ENCODE measurements around the gene SLC15A3. TPM values are rescaled to one million over a fixed set of nuclear protein-coding genes. Genes with fewer than 3 reads are reported as not detected.

SLC15A3 gene
- total RNA-seq, 1 donor from 2014 or later = 23.1 TPM

GRCh38 chr11:60938500-60938899 lies 13.5 kb downstream of the SLC15A3 start:
- Histone ChIP-seq H3K9me3 (no peaks in the 10 kb centered on the region), H3K4me1 (peaks cover 16% of the 10 kb centered on the region), H3K27me3 (no peaks in the 10 kb centered on the region), H3K4me3 (no peak overlapping the region), H3K27ac (no peak overlapping the region), H3K36me3 (peaks cover 0 to 25% of the 10 kb centered on the region in 2 donors)
- DNase-seq (ENCODE audit: extremely low spot score in 2 of 2) = no peak
- TF ChIP-seq POLR2A (IDR thresholded peaks at IDR 0.05) = no peak
- TF ChIP-seq CTCF (IDR thresholded peaks at IDR 0.05) = no peak
- TF ChIP-seq POLR2AphosphoS5 (IDR thresholded peaks at IDR 0.05; ENCODE audit: insufficient read depth in 1 of 2, low read depth in 1 of 2) = no peak
- intact Hi-C loops (cut with DNase I) = no loop called here

GRCh38 chr11:60937811-60938210 lies 14.2 kb downstream of the SLC15A3 start:
- Histone ChIP-seq H3K36me3 (peaks cover 0 to 25% of the 10 kb centered on the region in 2 donors), H3K27me3 (no peaks in the 10 kb centered on the region), H3K9me3 (no peaks in the 10 kb centered on the region), H3K27ac (no peak overlapping the region), H3K4me1 (peaks cover 14% of the 10 kb centered on the region), H3K4me3 (no peak overlapping the region)
- intact Hi-C loops (cut with DNase I) = no loop called here
- TF ChIP-seq POLR2A (IDR thresholded peaks at IDR 0.05) (no peak), POLR2AphosphoS5 (IDR thresholded peaks at IDR 0.05; ENCODE audit: insufficient read depth in 1 of 2, low read depth in 1 of 2) (no peak)
- DNase-seq (ENCODE audit: extremely low spot score in 2 of 2) = no peak

GRCh38 chr11:60937144-60937527 lies 14.8 kb downstream of the SLC15A3 start:
- peaks cover 0 to 19% of the 10 kb centered on the region in 2 donors for H3K36me3 ChIP-seq
- H3K27ac ChIP-seq = no peak overlapping the region
- H3K4me3 ChIP-seq = no peak overlapping the region

GRCh38 chr11:60936467-60937143 lies 15.4 kb downstream of the SLC15A3 start:
- no peak for DNase-seq (ENCODE audit: extremely low spot score in 2 of 2)
- Histone ChIP-seq H3K9me3 (no peaks in the 10 kb centered on the region), H3K27ac (no peak overlapping the region), H3K27me3 (no peaks in the 10 kb centered on the region), H3K4me3 (no peak overlapping the region), H3K36me3 (peaks cover 0 to 14% of the 10 kb centered on the region in 2 donors), H3K4me1 (peaks cover 3% of the 10 kb centered on the region)
- TF ChIP-seq POLR2A (IDR thresholded peaks at IDR 0.05) (no peak), CTCF (IDR thresholded peaks at IDR 0.05) (no peak), POLR2AphosphoS5 (IDR thresholded peaks at IDR 0.05; ENCODE audit: insufficient read depth in 1 of 2, low read depth in 1 of 2) (no peak)
- intact Hi-C loops (cut with DNase I) = no loop called here

More at GRCh38 chr11:60937144-60937527, 14.8 kb downstream of the SLC15A3 start:
- no peaks in the 10 kb centered on the region for H3K9me3 ChIP-seq
- no peak for TF ChIP-seq POLR2AphosphoS5 (IDR thresholded peaks at IDR 0.05; ENCODE audit: insufficient read depth in 1 of 2, low read depth in 1 of 2)
- no peak for TF ChIP-seq POLR2A (IDR thresholded peaks at IDR 0.05)
- no peak for TF ChIP-seq CTCF (IDR thresholded peaks at IDR 0.05)
- peaks cover 7% of the 10 kb centered on the region for H3K4me1 ChIP-seq
- intact Hi-C loops (cut with DNase I) = no loop called here
- no peaks in the 10 kb centered on the region for H3K27me3 ChIP-seq
- DNase-seq (ENCODE audit: extremely low spot score in 2 of 2) = no peak

GRCh38 chr11:60935676-60936442 lies 16.1 kb downstream of the SLC15A3 start:
- Histone ChIP-seq H3K4me1 (no peaks in the 10 kb centered on the region), H3K36me3 (peaks cover 0 to 6% of the 10 kb centered on the region in 2 donors), H3K27ac (no peak overlapping the region), H3K27me3 (no peaks in the 10 kb centered on the region), H3K9me3 (no peaks in the 10 kb centered on the region), H3K4me3 (no peak overlapping the region)
- intact Hi-C loops (cut with DNase I) = no loop called here
- DNase-seq (ENCODE audit: extremely low spot score in 2 of 2) = no peak
- TF ChIP-seq CTCF (IDR thresholded peaks at IDR 0.05) = no peak
- no peak for TF ChIP-seq POLR2AphosphoS5 (IDR thresholded peaks at IDR 0.05; ENCODE audit: insufficient read depth in 1 of 2, low read depth in 1 of 2)
- no peak for TF ChIP-seq POLR2A (IDR thresholded peaks at IDR 0.05)
